ENCODE results near the gene TENM3.

GRCh38 chr4:182547435-182547834 is 304.2 kb downstream of the TENM3 start:
- TF ChIP-seq POLR2A (IDR thresholded peaks at IDR 0.05), result no peak
- no peak for TF ChIP-seq CTCF (IDR thresholded peaks at IDR 0.05)

All from vagina (tissue), 2 donors.